H9 (cell line): Measurements from ENCODE around the gene ABCB8. TPM values are rescaled to one million over a fixed set of nuclear protein-coding genes. Genes with fewer than 3 reads are reported as not detected.

Source experiments
- DNase-seq: peaks from one replicate; pipeline ENCODE4 v3.0.0-alpha.2; 2017
- H2AFZ ChIP-seq: one replicate; pipeline ENCODE4 v1.6.1; 2013; ENCODE audit warnings: mild to moderate bottlenecking, low read length, control low read depth, moderate library complexity
- H2AK5ac ChIP-seq: 2 replicates; pipeline ENCODE4 v1.6.1; 2013; ENCODE audit warnings: low read length, control low read depth, mixed read lengths; ENCODE audit not compliant: insufficient read length
- H2BK120ac ChIP-seq: one replicate; pipeline ENCODE4 v1.6.1; 2013; ENCODE audit warnings: low read depth, mild to moderate bottlenecking, low read length, control low read depth, inconsistent platforms; ENCODE audit not compliant: poor library complexity, severe bottlenecking
- H2BK12ac ChIP-seq: 2 replicates; pipeline ENCODE4 v1.6.1; 2013; ENCODE audit warnings: low read length, control low read depth, mixed read lengths, low read depth; ENCODE audit not compliant: insufficient read length
- H2BK15ac ChIP-seq: 2 replicates; pipeline ENCODE4 v1.6.1; 2013; ENCODE audit warnings: low read depth, low read length, control low read depth
- H2BK20ac ChIP-seq: one replicate; pipeline ENCODE4 v1.6.1; 2013; ENCODE audit warnings: low read depth, mild to moderate bottlenecking, low read length, control low read depth, inconsistent platforms; ENCODE audit not compliant: poor library complexity, severe bottlenecking
- H2BK5ac ChIP-seq: 2 replicates; pipeline ENCODE4 v1.6.1; 2013; ENCODE audit warnings: low read length, control low read depth, mixed read lengths; ENCODE audit not compliant: insufficient read length
- H3K14ac ChIP-seq: 2 replicates; pipeline ENCODE4 v1.6.1; 2013; ENCODE audit warnings: low read length, control low read depth; ENCODE audit not compliant: insufficient read depth
- H3K18ac ChIP-seq: 2 replicates; pipeline ENCODE4 v1.6.1; 2013; ENCODE audit warnings: low read depth, mild to moderate bottlenecking, mixed read lengths, low read length, control low read depth; ENCODE audit not compliant: insufficient read length
- H3K23ac ChIP-seq: 2 replicates; pipeline ENCODE4 v1.6.1; 2013; ENCODE audit warnings: low read length, control low read depth, mixed read lengths, low read depth; ENCODE audit not compliant: insufficient read length
- H3K23me2 ChIP-seq: 2 replicates; pipeline ENCODE4 v1.6.1; 2013; ENCODE audit warnings: low read depth, mild to moderate bottlenecking, mixed read lengths, low read length, control low read depth; ENCODE audit not compliant: insufficient read length, poor library complexity, severe bottlenecking
- H3K27ac ChIP-seq: 2 replicates; pipeline ENCODE4 v1.5.1; 2013; ENCODE audit warnings: low read length, control low read depth, mixed read lengths, low read depth; ENCODE audit not compliant: insufficient read length
- H3K27me3 ChIP-seq: 2 replicates; pipeline ENCODE4 v1.6.1; 2013; ENCODE audit warnings: low read length, control low read depth, inconsistent platforms; ENCODE audit not compliant: insufficient read depth
- H3K4ac ChIP-seq: 2 replicates; pipeline ENCODE4 v1.6.1; 2013; ENCODE audit warnings: low read depth, mild to moderate bottlenecking, control low read depth, inconsistent platforms, low read length, moderate library complexity
- H3K4me1 ChIP-seq: 2 replicates; pipeline ENCODE4 v1.6.1; 2013; ENCODE audit warnings: low read length, control low read depth, inconsistent platforms; ENCODE audit not compliant: insufficient read depth
- H3K4me2 ChIP-seq: 2 replicates; pipeline ENCODE4 v1.6.1; 2013; ENCODE audit warnings: low read length, control low read depth, mixed read lengths; ENCODE audit not compliant: insufficient read length, insufficient read depth
- H3K56ac ChIP-seq: 2 replicates; pipeline ENCODE4 v1.6.1; 2013; ENCODE audit warnings: low read depth, mild to moderate bottlenecking, mixed read lengths, low read length, control low read depth; ENCODE audit not compliant: insufficient read length
- H3K79me1 ChIP-seq: 2 replicates; pipeline ENCODE4 v1.6.1; 2013; ENCODE audit warnings: low read depth, mild to moderate bottlenecking, moderate library complexity, low read length, control low read depth, inconsistent platforms; ENCODE audit not compliant: insufficient read depth, poor library complexity, severe bottlenecking
- H3K79me2 ChIP-seq: 2 replicates; pipeline ENCODE4 v1.6.1; 2013; ENCODE audit warnings: low read length, control low read depth, inconsistent platforms; ENCODE audit not compliant: insufficient read depth
- H3K9ac ChIP-seq: 2 replicates; pipeline ENCODE4 v1.6.1; 2013; ENCODE audit warnings: low read length, control low read depth, mixed read lengths; ENCODE audit not compliant: insufficient read length; ENCODE audit errors: extremely low read depth
- H3K9me3 ChIP-seq: one replicate; pipeline ENCODE4 v1.6.1; 2013; ENCODE audit warnings: low read depth, low read length, inconsistent platforms; ENCODE audit not compliant: control insufficient read depth
- H3T11ph ChIP-seq: one replicate; pipeline ENCODE4 v1.6.1; 2013; ENCODE audit warnings: mild to moderate bottlenecking, low read length, control low read depth, inconsistent platforms
- H4K20me1 ChIP-seq: one replicate; pipeline ENCODE4 v1.6.1; 2013; ENCODE audit not compliant: control insufficient read depth, insufficient read length, insufficient read depth
- H4K5ac ChIP-seq: 2 replicates; pipeline ENCODE4 v1.6.1; 2013; ENCODE audit warnings: low read depth, mild to moderate bottlenecking, mixed read lengths, low read length, control low read depth; ENCODE audit not compliant: insufficient read length
- H4K8ac ChIP-seq: replicated peaks from 2 replicates; pipeline ENCODE4 v1.6.1; 2013; ENCODE audit warnings: low read length, control low read depth, mixed read lengths, low read depth; ENCODE audit not compliant: insufficient read length
- H4K91ac ChIP-seq: 2 replicates; pipeline ENCODE4 v1.6.1; 2013; ENCODE audit warnings: low read depth, mild to moderate bottlenecking, moderate library complexity, mixed read lengths, low read length, control low read depth; ENCODE audit not compliant: insufficient read length
- H3K27ac Mint-ChIP-seq, 3 experiments: 2 replicates in 2 of 3; 3 replicates in 1 of 3; pipeline ENCODE4 v1.8.0; 2020 to 2021; ENCODE audit warnings: mixed read lengths in 3 of 3, mild to moderate bottlenecking in 1 of 3, moderate library complexity in 1 of 3
- H3K27me3 Mint-ChIP-seq: 2 replicates; pipeline ENCODE4 v1.8.0; 2021; ENCODE audit warnings: low read depth, mild to moderate bottlenecking, moderate library complexity, mixed read lengths
- H3K36me3 Mint-ChIP-seq, 3 experiments: 2 replicates in 2 of 3; 3 replicates in 1 of 3; pipeline ENCODE4 v1.8.0; 2020 to 2021; ENCODE audit warnings: low read depth in 3 of 3, mixed read lengths in 3 of 3; ENCODE audit not compliant: insufficient read depth in 1 of 3
- H3K4me1 Mint-ChIP-seq, 2 experiments: 2 replicates each; pipeline ENCODE4 v1.8.0; 2020; ENCODE audit warnings: mixed read lengths in 2 of 2
- H3K4me3 Mint-ChIP-seq, 2 experiments: 2 replicates in 1 of 2; 3 replicates in 1 of 2; pipeline ENCODE4 v1.8.0; 2020 to 2021; ENCODE audit warnings: mild to moderate bottlenecking in 2 of 2, mixed read lengths in 2 of 2, moderate library complexity in 1 of 2
- H3K9me3 Mint-ChIP-seq, 2 experiments: 2 replicates in 1 of 2; 3 replicates in 1 of 2; pipeline ENCODE4 v1.8.0; 2020; ENCODE audit warnings: mild to moderate bottlenecking in 2 of 2, mixed read lengths in 2 of 2, moderate library complexity in 1 of 2
- CTCF ChIP-seq: fragments of 200-600 bp; sonication (generic); conservative IDR thresholded peaks from 3 replicates; pipeline ENCODE4 v1.8.0; 2021; ENCODE audit warnings: antibody characterized with exemption, mild to moderate bottlenecking
- WGBS: extraction: QIAGEN DNeasy Blood & Tissue Kit; methylation state at CpG from one replicate; pipeline ENCODE4 v1.1.7; 2013; ENCODE audit warnings: missing lambda C conversion rate, low lambda C conversion rate, mixed read lengths; ENCODE audit not compliant: insufficient read length; ENCODE audit errors: extremely low coverage; 5-methylcytosine and 5-hydroxymethylcytosine counted together
- total RNA-seq: library from RNA; stranded (reverse); gene quantifications from 2 replicates; pipeline ENCODE4 v1.2.1, GENCODE V29; 2021

Gene ABCB8
- total RNA-seq, 1 experiment from 2014 or later = 22.1 TPM

- TF ChIP-seq CTCF = no peak
- Histone ChIP-seq H3K14ac (no peak overlapping the region), H2BK5ac (no peak overlapping the region), H3K56ac (no peak overlapping the region), H3K9me3 (no peaks in the 10 kb centered on the region), H3K79me1 (no peaks in the 10 kb centered on the region), H2BK120ac (no peak overlapping the region), H3K27ac (no peak overlapping the region), H3K23ac (no peak overlapping the region), H3K4ac (no peak overlapping the region), H2BK12ac (no peak overlapping the region), H4K5ac (no peak overlapping the region), H4K20me1 (no peaks in the 10 kb centered on the region), H3T11ph (no peak overlapping the region), H2BK20ac (no peak overlapping the region), H3K9ac (no peak overlapping the region), H4K91ac (no peak overlapping the region), H3K18ac (no peak overlapping the region), H2AFZ (no peak overlapping the region), H2BK15ac (no peak overlapping the region), H3K4me1 (peaks cover 5% of the 10 kb centered on the region; the same call in 1 of the 2 replicates), H2AK5ac (no peak overlapping the region), H4K8ac (no peak overlapping the region), H3K27me3 (no peaks in the 10 kb centered on the region), H3K79me2 (no peaks in the 10 kb centered on the region), H3K23me2 (peaks cover 19% of the 10 kb centered on the region), H3K4me2 (no peak overlapping the region)
- H3K36me3 Mint-ChIP-seq = peaks cover 27 to 44% (median 40%) of the 10 kb centered on the region in 3 experiments; a peak in 6 of 7 replicates
- peaks cover 28 to 34% of the 10 kb centered on the region in 2 experiments for H3K4me1 Mint-ChIP-seq
- H3K27ac Mint-ChIP-seq = no peak overlapping the region
- H3K27me3 Mint-ChIP-seq = no peaks in the 10 kb centered on the region
- WGBS = no CpG with 5 or more reads among the region's 18 CpGs
- H3K9me3 Mint-ChIP-seq = no peaks in the 10 kb centered on the region; a peak in 2 of 5 replicates
- no peak overlapping the region for H3K4me3 Mint-ChIP-seq
- DNase-seq = no peak
These were observed 36.2 kb downstream of the ABCB8 start for GRCh38 chr7:151064454-151064853.
